ENCODE results near the gene GNG5.

GRCh38 chr1:84497631-84498275 lies 8.6 kb downstream of the GNG5 start:
- no peak for TF ChIP-seq TAF1 (IDR thresholded peaks at IDR 0.05; ENCODE audit: borderline replicate concordance, insufficient read depth, low read length)
- TF ChIP-seq FOXP2 (optimal IDR thresholded peaks at IDR 0.05; ENCODE audit: borderline replicate concordance, extremely low read depth, extremely low read length, insufficient read depth) = no peak
- no peak for TF ChIP-seq REST (IDR thresholded peaks at IDR 0.05; ENCODE audit: insufficient read depth in 1 of 2, low read depth in 2 of 2, low read length in 2 of 2)
- no peak for TF ChIP-seq POLR2AphosphoS5 (IDR thresholded peaks at IDR 0.05; ENCODE audit: low read depth, low read length)
- TF ChIP-seq SIN3A (IDR thresholded peaks at IDR 0.05; ENCODE audit: borderline replicate concordance, insufficient read depth, low read length) = no peak
